Mucosa of descending colon (tissue), 3 donors: ENCODE results near the gene MED15. TPM values are rescaled to one million over a fixed set of nuclear protein-coding genes. Genes with fewer than 3 reads are reported as not detected.
"Not testable (repeated sequence)": the region's sequence is repeated elsewhere in the genome, so short reads cannot be mapped to it uniquely, and the experiment has no call there.

Experiments used
- ATAC-seq: fragments of 200-7000 bp; cut with Tn5 transposase; one replicate; pipeline ENCODE4 v1.9.1; 2020; ENCODE audit warnings: mild to moderate bottlenecking, moderate library complexity
- DNase-seq, 3 donors: peaks; one replicate each; pipeline ENCODE4 v3.0.0-alpha.2; 2020
- H3K36me3 ChIP-seq: fragments of 200-600 bp; one replicate; pipeline ENCODE4 v1.8.0; 2021; ENCODE audit warnings: low read depth, mild to moderate bottlenecking
- H3K4me1 ChIP-seq: fragments of 200-600 bp; one replicate; pipeline ENCODE4 v1.8.0; 2021; ENCODE audit warnings: low read depth, mild to moderate bottlenecking
- H3K4me3 ChIP-seq: fragments of 200-600 bp; one replicate; pipeline ENCODE4 v1.8.0; 2021; ENCODE audit warnings: mild to moderate bottlenecking
- H3K9me3 ChIP-seq: fragments of 200-600 bp; one replicate; pipeline ENCODE4 v1.8.0; 2021; ENCODE audit warnings: mild to moderate bottlenecking
- intact Hi-C, 2 donors: fragments of 100-400 bp; cut with DNase I in 1 of 2; cut with micrococcal nuclease in 1 of 2; formaldehyde crosslinking; loops; one replicate each; pipeline versions ENCODE4 v1.11.0 to v1.11.1; 2022; cut with DNase I, micrococcal nuclease
- total RNA-seq, 3 donors: library from RNA; stranded (reverse); fragmentation: NEBNext Ultra II Directional in 2 of 3; extraction: Animal tissue kit (Norgen Biotek cat#: 25700) in 2 of 3; gene quantifications; one replicate each; pipeline versions ENCODE4 v1.2.1 to v1.2.4, GENCODE V29; 2021 to 2023
- TF ChIP-seq, protein P1 (sequence below): fragments of 200-600 bp; IDR thresholded peaks from one replicate; pipeline ENCODE4 v1.8.0; 2022; ENCODE audit warnings: antibody characterized with exemption, mild to moderate bottlenecking
- donor health status: DM: no; HTN: no; CAD: no; lungs with moderate emphysema.
- donor health status: DM: no; HTN: no; CAD: no.
- donor health status: DM: no; HTN: yes; CAD: no.

Gene MED15
- total RNA-seq, 3 donors from 2014 or later: 99.9 to 125 (median 114) TPM

DNA sequence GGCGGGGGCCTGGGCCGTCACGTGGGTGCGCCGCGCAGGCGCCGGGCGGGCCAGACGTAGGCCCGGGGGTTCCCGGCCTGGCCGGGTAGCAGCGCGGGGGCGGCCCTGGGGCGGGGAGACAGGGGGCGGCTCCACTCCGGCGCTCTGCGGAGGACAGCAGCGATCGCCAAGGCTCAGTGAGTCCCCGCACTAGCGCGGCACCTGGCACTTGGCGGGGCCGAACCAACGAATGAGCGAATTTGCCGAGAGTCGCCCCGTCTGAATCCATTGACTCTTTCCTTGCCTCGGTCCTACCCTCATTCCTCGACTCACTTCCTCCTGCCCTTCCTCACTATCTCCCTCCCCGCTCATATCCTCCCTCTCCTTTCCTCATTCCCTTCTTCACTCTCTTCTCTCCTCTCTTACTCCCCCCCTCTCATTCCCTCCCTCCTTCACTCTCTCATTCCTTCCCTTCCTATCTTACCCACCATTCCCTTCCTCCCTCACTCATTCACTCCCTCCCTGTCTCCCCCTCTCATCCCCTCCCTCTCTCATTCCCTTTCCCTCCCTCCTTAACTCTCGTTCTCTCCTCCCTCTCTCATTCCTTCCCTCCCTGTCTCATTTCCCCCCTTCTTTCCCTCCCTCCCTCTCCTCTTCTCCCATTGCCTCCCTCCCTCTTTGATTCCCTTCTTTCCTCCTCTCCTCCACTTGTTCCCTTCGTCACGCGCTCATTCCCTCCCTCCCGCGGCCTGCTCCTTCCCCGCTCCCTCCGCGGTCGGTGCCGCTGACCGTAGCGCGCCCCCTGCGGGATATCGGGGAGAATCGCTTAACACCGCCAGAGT, 11.3 kb upstream of the MED15 start:
- intact Hi-C loops: no loop called here

DNA sequence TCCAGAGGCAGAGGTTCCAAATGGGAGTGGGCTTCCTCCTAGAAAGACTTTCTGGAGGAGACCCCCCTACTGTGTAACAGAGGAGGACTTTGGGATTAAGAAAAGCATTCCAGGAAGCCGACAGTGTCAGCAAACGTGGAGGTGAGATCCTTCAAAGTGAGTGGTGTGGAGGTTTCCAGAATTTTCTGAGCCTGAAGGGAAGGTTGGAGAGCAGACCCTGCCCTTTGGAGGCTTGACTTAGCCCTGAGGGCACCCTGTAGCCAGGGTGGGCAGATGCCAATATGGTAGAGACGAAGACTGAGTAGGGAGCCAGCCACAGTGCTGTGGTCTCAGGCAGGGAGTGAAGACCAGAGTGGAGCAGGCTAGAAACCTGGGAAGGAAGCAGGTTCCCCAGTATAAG, 10.0 kb upstream of the MED15 start:
- intact Hi-C loops: no loop called here
- Histone ChIP-seq H3K36me3 (no peaks in the 10 kb centered on the region), H3K4me1 (peaks cover 32% of the 10 kb centered on the region), H3K4me3 (no peak overlapping the region), H3K9me3 (no peaks in the 10 kb centered on the region)
- TF ChIP-seq, protein P1, sequence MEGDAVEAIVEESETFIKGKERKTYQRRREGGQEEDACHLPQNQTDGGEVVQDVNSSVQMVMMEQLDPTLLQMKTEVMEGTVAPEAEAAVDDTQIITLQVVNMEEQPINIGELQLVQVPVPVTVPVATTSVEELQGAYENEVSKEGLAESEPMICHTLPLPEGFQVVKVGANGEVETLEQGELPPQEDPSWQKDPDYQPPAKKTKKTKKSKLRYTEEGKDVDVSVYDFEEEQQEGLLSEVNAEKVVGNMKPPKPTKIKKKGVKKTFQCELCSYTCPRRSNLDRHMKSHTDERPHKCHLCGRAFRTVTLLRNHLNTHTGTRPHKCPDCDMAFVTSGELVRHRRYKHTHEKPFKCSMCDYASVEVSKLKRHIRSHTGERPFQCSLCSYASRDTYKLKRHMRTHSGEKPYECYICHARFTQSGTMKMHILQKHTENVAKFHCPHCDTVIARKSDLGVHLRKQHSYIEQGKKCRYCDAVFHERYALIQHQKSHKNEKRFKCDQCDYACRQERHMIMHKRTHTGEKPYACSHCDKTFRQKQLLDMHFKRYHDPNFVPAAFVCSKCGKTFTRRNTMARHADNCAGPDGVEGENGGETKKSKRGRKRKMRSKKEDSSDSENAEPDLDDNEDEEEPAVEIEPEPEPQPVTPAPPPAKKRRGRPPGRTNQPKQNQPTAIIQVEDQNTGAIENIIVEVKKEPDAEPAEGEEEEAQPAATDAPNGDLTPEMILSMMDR: no peak
- ATAC-seq (no peak), DNase-seq (peak in 1 of 3 donors; percentile 7)

More for the DNA sequence above, 11.3 kb upstream of the MED15 start:
- TF ChIP-seq, protein P1: peak; percentile 81
- no peaks in the 10 kb centered on the region for H3K9me3 ChIP-seq
- DNase-seq (peak; percentile 90 to 95 (median 95)), ATAC-seq (peak; percentile 94)
- no peaks in the 10 kb centered on the region for H3K36me3 ChIP-seq
- H3K4me3 ChIP-seq: peak overlapping the region; percentile 48
- H3K4me1 ChIP-seq: peaks cover 32% of the 10 kb centered on the region

DNA sequence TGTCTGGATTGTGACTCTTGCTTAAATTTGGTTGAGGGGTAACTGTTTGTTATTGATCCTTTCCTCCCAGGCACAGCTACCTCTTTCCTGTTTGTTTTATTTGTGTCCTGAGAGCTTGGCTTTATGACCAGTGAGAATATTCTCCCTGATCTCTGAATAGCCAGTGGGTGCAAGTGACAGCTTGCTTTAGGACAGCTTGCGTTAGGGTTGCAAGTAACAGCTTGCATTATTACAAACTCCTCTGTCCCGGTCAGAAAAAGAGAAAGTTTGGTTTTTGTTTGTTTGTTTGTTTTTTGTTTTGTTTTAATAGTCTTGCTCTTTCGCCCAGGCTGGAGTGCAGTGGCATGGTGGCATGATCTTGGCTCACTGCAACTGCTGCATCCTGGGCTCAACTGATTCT, 8.5 kb upstream of the MED15 start:
- no peak overlapping the region for H3K4me3 ChIP-seq
- no peaks in the 10 kb centered on the region for H3K36me3 ChIP-seq
- DNase-seq (no peak), ATAC-seq (no peak)
- TF ChIP-seq, protein P1: no peak
- H3K9me3 ChIP-seq: no peaks in the 10 kb centered on the region
- intact Hi-C loops: no loop called here
- H3K4me1 ChIP-seq: peaks cover 33% of the 10 kb centered on the region

DNA sequence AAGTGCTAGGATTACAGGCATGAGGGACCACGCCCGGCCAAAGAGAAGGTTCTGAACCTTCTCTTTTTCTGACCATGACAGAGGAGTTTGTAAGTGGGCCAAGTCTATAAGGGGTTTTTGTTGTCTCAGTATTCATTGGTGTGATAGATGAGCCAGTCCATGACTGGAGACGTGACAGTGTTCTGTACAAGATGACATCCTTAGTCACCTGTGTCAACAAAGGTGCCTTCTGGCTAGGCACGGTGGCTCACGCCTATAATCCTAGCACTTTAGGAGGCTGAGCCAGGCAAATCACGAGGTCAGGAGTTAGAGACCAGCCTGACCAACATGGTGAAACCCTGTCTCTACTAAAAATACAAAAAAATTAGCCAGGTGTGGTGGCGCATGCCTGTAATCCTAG, 7.6 kb upstream of the MED15 start:
- intact Hi-C loops: no loop called here
- ATAC-seq: peak; percentile 5
- no peaks in the 10 kb centered on the region for H3K36me3 ChIP-seq
- H3K4me3 ChIP-seq: no peak overlapping the region
- peak in 1 of 3 donors; percentile 19 for DNase-seq
- TF ChIP-seq, protein P1: no peak
- H3K4me1 ChIP-seq: peaks cover 34% of the 10 kb centered on the region
- no peaks in the 10 kb centered on the region for H3K9me3 ChIP-seq

DNA sequence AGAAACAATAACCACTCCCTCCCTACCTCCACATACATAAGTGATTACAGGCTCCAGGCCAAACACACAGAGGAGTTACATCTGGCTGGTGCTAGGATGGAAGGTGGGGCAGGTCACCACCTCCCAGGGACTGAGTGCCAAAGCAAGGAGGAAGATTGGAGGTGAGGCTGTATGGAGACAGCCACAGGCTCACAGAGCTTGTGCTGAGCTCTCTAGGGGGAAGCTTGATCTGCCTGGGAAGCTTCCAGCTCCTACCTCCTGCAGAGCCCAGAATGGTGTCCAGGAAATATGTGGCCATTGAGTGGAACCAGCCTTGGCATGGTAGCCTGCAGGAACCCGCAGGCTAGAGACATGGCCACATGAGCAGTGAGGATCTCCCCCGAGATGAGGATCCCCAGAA, 3.6 kb upstream of the MED15 start:
- H3K9me3 ChIP-seq: no peaks in the 10 kb centered on the region
- ATAC-seq (peak; percentile 73), DNase-seq (peak; percentile 65 to 78 (median 74))
- no peak overlapping the region for H3K4me3 ChIP-seq
- intact Hi-C loops: no loop called here
- H3K36me3 ChIP-seq: no peaks in the 10 kb centered on the region
- TF ChIP-seq, protein P1: no peak
- peaks cover 33% of the 10 kb centered on the region for H3K4me1 ChIP-seq

DNA sequence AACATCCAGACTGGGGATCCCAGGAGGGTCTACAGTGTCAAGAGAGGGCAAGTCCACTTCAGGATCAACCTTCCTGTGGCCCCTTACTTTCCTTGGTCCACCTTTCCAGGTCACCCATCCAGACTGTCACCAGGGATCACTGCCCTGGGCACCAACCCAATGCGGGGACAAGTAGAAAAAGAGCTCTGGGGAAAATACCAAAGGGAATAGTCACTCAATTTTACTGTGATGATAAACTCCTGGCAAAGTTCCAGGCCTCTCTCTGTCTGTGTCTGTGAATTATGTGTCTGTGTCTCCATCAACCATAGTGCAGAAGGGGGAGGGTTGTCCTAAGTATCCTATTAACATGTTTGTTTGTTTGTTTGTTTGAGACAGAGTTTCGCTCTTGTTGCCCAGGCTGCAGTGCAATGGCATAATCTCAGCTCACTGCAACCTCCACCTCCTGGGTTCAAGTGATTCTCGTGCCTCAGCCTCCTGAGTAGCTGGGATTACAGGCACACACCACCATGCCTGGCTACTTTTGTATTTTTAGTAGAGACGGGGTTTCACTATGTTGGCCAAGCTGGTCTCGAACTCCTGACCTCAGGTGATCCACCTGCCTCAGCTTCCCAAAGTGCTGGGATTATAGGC, 3.0 kb upstream of the MED15 start:
- intact Hi-C loops, H3K9me3 ChIP-seq, H3K36me3 ChIP-seq, H3K4me3 ChIP-seq: not testable (repeated sequence)
- DNase-seq: peak in 2 of 3 donors; percentile 64 to 75
- peak; percentile 42 for ATAC-seq
- H3K4me1 ChIP-seq: peaks cover 36% of the 10 kb centered on the region
